Stimulated activated CD8-positive, alpha-beta memory T cell treated with anti-CD3 and anti-CD28 coated beads, Interleukin-15, amount 100 ng/mL, for 24 hours (primary cell): Measurements from ENCODE around the gene CEL.

ENCODE experiments used
- DNase-seq: peaks from one replicate; pipeline ENCODE4 v3.0.0-alpha.2; 2020; ENCODE audit warnings: low read depth

The CEL gene

GRCh38 chr9:133117271-133118178, 55.7 kb downstream of the CEL start:
- no peak for DNase-seq

GRCh38 chr9:133118179-133118520, 56.4 kb downstream of the CEL start:
- DNase-seq = no peak

GRCh38 chr9:133118568-133118967, 56.8 kb downstream of the CEL start:
- DNase-seq = no peak

- DNase-seq = no peak
Observed at GRCh38 chr9:133119103-133119845, 57.5 kb downstream of the CEL start.

- no peak for DNase-seq
Observed at GRCh38 chr9:133119846-133120500, 58.2 kb downstream of the CEL start.

GRCh38 chr9:133120501-133121197, 58.9 kb downstream of the CEL start:
- no peak for DNase-seq
